ENCODE results near the gene SOCS6.

- TF ChIP-seq RFX5 (IDR thresholded peaks at IDR 0.05; ENCODE audit: low read length) (no peak), EP300 (IDR thresholded peaks at IDR 0.05; ENCODE audit: borderline replicate concordance in 1 of 2, low read depth in 1 of 2, low read length in 1 of 2) (no peak), CTCF (IDR thresholded peaks at IDR 0.05) (no peak), TEAD4 (IDR thresholded peaks at IDR 0.05; ENCODE audit: borderline replicate concordance, insufficient read depth) (no peak), JUND (IDR thresholded peaks at IDR 0.05) (no peak), REST (IDR thresholded peaks at IDR 0.05; ENCODE audit: low read depth, low read length) (no peak), RXRA (IDR thresholded peaks at IDR 0.05; ENCODE audit: borderline replicate concordance, low read depth) (no peak), RAD21 (IDR thresholded peaks at IDR 0.05; ENCODE audit: low read length) (no peak)
Measured at GRCh38 chr18:70377857-70378701, 89.2 kb downstream of the SOCS6 start.
